ENCODE measurements around the gene BRCA1.
"Not testable (repeated sequence)": the region's sequence is repeated elsewhere in the genome, so short reads cannot be mapped to it uniquely, and the experiment has no call there.

The BRCA1 gene

DNA sequence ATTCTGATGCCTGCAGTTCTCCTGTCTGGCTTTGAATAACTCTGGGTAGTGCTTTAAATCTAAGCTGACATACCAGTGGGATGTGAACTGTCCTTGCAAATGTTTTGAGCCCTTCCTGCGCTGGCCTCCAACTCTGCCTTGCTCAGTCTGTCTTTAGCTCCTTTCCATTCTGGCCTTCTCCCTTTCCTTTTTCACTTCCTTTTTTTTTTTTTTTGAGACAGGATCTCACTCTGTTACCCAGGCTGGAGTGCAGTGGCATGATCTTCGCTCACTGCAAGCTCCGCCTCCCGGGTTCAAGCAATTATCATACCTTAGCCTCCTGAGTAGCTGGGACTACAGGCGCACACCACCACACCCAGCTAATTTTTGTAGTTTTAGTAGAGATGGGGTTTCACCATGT is 8.3 kb upstream of the BRCA1 start:
- peak; percentile 26 for DNase-seq

DNA sequence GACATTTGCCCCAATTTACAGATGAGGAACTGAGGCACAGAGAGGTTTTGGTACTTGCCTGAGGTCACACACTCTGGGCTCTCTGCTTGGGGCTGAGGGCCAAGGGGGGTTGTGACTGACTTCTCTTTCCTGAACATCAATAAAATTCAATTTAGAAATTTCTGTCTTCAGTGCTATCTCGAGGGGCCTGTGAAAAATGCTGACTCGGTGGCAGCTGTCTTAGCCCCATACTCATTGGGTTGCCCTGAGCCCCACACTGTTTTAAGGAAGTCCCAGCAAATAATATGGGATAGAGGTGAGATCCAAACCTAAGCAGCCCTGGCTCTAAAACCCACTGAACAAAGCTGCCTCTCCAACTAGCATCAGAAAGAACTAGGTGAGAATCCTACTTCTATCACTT is 7.0 kb upstream of the BRCA1 start:
- DNase-seq, result no peak

DNA sequence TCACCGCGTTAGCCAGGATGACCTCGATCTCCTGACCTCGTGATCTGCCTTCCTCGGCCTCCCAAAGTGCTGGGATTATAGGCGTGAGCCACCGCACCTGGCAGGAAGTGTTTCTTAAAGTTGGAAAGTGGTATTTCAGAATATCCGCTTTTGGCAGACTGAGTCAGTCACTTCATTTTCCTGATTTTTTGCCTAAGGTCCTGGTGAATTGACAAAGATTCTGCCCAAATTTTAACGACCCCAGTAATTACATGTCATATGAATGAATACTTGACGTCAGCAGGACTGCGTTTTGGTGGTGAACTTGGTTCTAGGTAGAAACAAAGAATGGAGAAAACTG is 4.5 kb upstream of the BRCA1 start:
- DNase-seq, result no peak

GRCh38 chr17:43127333-43127876 is 2.2 kb upstream of the BRCA1 start:
- not testable (repeated sequence) for DNase-seq

DNA sequence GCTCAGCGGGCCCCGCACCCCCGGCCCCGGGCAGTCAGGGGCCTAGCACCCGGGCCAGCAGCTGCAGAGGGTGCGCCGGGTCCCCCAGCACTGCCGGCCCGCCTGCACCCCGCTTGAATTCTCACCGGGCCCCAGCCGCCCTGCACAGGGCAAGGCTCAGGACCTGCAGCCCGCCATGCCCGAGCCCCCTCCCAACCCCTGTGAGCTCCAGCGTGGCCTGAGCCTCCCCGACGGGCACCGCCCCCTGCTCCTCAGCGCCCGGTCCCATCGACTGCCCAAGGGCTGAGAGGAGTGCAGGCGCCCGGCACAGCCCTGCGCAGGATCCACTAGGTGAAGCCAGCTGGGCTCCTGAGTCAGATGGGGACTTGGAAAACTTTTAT is 1.7 kb upstream of the BRCA1 start:
- no peak for DNase-seq

DNA sequence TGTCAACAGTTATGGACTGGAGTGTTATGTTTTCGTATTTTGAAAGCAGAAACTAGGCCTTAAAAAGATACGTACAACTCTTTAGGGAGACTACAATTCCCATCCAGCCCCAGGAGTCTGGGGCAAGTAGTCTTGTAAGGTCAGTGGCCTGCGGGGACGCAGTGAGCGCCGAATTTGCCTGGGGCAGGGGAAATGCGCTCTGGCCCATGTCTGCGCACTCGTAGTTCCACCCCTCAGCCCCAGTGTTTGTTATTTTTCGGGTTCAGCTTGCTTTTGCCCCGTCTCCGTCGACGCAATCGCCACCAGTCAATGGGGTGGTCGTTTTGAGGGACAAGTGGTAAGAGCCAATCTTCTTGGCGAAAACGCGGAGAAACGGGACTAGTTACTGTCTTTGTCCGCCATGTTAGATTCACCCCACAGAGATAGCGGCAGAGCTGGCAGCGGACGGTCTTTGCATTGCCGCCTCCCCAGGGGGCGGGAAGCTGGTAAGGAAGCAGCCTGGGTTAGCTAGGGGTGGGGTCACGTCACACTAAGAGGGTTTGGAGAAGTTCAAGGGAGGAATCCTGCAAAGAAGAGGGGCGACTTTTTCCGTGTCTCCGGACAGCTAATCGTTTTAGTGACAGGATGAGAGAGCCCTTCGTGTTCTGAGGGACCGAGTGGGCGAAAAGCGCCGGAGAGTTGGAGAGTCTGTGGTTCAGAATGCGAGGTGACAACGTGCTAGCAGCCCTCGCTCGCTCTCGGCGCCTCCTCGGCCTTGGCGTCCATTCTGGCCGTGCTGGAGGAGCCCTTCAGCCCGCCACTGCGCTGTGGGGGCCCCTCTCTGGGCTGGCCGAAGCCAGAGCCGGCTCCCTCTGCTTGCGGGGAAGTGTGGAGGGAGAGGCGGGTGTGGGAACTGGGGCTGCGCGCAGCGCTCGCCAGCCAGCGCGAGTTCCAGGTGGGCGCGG is 1.1 kb upstream of the BRCA1 start:
- DNase-seq, result no peak

GRCh38 chr17:43118679-43119615 is 6.2 kb downstream of the BRCA1 start:
- no peak for DNase-seq

- no peak for DNase-seq
Measured at GRCh38 chr17:43114151-43114552, 11.0 kb downstream of the BRCA1 start.

DNA sequence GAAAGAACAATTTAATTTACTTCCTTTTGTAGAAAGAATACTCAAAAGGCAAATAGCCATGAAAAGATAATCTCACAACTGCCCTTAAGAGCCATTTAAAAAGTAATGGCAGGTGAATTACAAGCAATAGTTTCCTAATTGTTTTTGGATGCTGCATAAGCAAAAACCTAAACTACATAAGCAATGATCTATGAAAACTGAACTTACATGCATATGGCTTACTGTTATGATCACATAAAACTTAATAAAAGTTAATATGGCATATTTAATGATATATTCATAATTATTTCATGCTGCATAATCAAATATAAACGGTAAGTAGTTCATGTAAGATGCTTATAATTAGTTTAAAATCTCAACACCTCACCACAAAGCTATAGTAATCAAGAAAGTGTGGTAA is 18.6 kb downstream of the BRCA1 start:
- no peak for DNase-seq

DNA sequence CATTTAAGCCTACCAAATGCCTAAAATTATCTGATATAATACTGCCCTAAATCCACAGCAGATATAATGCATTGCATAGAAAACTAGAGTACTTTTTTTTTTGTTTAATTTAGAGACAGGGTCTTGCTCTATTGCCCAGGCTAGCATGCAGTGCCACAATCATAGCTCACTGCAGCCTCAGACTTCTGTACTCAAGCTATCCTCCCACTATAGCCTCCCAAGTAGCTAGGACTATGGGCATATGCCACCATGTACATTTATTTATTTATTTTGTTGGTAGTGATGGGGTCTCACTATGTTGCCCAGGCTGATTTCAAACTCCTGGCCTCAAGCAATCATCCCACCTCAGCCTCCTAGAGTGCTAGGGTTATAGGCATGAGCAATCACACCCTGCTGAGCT is 20.0 kb downstream of the BRCA1 start:
- DNase-seq, result no peak

DNA sequence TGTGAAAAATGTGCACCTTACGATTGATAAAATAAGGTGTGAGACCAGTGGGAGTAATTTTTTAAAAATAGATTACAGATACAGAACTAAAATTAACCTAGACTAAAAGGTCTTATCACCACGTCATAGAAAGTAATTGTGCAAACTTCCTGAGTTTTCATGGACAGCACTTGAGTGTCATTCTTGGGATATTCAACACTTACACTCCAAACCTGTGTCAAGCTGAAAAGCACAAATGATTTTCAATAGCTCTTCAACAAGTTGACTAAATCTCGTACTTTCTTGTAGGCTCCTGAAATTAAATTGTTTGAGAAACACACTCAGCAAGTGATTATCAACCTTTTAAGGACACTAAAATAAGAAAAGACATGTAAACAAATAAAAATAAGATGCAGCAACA is 20.5 kb downstream of the BRCA1 start:
- DNase-seq, result no peak

DNA sequence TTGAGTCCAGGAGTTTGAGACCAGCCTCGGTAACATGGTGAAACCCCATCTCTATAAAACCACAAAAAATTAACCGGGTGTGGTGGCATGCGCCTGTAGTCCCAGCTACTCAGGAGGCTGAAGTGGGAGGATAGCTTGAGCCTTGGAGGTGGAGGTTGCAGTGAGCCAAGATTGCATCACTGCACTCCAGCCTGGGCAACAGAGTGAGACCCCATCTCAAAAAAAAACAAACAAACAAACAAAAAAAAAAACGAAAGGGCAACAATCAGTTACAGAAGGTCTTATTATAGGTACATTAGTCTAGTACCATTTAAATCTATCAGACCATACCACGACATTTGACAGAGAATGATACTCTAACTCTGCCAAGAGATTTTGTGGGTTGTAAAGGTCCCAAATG is 29.8 kb downstream of the BRCA1 start:
- DNase-seq, result not testable (repeated sequence)

- DNase-seq, result no peak
Measured at GRCh38 chr17:43094129-43094835, 30.9 kb downstream of the BRCA1 start.

DNA sequence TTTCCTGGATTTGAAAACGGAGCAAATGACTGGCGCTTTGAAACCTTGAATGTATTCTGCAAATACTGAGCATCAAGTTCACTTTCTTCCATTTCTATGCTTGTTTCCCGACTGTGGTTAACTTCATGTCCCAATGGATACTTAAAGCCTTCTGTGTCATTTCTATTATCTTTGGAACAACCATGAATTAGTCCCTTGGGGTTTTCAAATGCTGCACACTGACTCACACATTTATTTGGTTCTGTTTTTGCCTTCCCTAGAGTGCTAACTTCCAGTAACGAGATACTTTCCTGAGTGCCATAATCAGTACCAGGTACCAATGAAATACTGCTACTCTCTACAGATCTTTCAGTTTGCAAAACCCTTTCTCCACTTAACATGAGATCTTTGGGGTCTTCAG is 32.3 kb downstream of the BRCA1 start:
- no peak for DNase-seq

DNA sequence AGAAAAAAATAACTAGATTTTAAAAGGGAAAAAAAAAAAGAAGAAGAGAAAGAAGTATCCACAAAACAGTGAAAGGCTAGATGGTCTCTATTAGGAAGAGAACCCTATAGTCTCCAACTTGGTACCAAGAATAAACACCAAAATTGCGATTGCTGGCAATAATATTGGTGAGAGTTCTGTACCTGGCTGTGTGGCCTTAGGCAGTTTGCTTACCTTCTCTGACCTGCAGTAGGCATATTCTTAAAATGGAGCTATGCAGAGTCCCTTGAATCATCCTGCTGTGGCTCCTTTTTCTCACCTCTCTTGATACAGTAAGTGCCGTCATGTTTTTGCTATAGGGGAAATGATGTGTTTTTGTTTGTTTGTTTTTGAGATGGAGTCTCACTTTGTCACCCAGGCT is 35.1 kb downstream of the BRCA1 start:
- no peak for DNase-seq

DNA sequence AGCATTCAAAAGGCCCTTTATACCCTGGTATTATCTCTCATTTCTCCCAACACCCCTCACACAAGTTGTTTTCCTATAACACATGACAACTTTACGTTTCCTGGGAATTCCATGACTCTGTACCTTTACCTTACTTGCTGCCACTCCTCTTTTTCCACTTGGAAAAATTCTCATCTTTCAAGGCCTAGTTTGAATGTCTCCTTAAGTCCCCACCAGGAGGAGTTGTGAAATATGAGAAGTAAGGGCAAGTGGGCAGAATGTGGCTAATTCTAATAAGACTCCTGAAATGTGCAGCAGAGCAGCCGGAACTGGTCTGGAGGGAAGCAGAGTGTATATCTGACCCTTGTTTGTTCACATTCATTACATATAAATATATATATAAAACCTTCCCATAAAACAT is 39.7 kb downstream of the BRCA1 start:
- no peak for DNase-seq

- DNase-seq, result peak; percentile 0
Measured at GRCh38 chr17:43079641-43080302, 45.4 kb downstream of the BRCA1 start.

DNA sequence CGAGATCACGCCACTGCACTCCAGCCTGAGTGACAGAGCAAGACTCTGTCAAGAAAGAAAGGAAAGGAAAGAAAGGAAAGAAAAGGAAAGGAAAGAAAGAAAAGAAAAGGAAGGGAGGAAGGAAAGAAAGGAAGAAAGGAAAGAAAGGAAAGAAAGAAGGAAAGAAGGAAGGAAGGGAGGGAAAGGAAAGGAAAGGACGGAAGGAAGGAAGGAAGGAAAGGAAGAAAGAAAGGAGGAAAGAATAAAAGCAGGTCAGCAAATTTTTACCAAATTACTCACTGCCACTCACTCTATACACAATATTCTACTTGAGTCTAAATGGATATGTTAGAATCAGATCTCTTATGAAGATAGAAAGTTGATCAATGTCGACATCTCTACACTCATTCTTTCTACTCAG is 50.3 kb downstream of the BRCA1 start:
- DNase-seq, result no peak

DNA sequence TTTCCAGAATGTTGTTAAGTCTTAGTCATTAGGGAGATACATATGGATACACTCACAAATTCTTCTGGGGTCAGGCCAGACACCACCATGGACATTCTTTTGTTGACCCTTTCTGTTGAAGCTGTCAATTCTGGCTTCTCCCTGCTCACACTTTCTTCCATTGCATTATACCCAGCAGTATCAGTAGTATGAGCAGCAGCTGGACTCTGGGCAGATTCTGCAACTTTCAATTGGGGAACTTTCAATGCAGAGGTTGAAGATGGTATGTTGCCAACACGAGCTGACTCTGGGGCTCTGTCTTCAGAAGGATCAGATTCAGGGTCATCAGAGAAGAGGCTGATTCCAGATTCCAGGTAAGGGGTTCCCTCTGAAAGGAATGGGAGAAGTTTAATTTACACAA is 54.3 kb downstream of the BRCA1 start:
- no peak for DNase-seq

- no peak for DNase-seq
Measured at GRCh38 chr17:43070257-43070656, 54.9 kb downstream of the BRCA1 start.

GRCh38 chr17:43069368-43069898 is 55.7 kb downstream of the BRCA1 start:
- DNase-seq, result no peak

All from inflammatory macrophage treated with lipopolysaccharide for 4 hours (primary cell).